CD4-positive, alpha-beta memory T cell (primary cell): ENCODE data around the gene FGF6. TPM values are rescaled to one million over a fixed set of nuclear protein-coding genes. Genes with fewer than 3 reads are reported as not detected.

Experiments used
- CTCF ChIA-PET: fragments of 350-600 bp; sonication (Branson Sonifier 250); formaldehyde crosslinking; loops from one replicate; lab custom pipeline; 2021; ENCODE audit warnings: inconsistent platforms; ENCODE audit not compliant: partially characterized antibody; lab: Charles Lee
- POLR2A ChIA-PET: fragments of 350-600 bp; sonication (Branson Sonifier 250); formaldehyde crosslinking; loops from one replicate; lab custom pipeline; 2021; ENCODE audit not compliant: partially characterized antibody; lab: Charles Lee
- DNase-seq, 5 donors: peaks; one replicate each; pipeline versions ENCODE4 v3.0.0 to v3.0.0-alpha.2; 2020 to 2022; ENCODE audit warnings: mixed read lengths in 1 of 5
- H3K27ac ChIP-seq: one replicate; pipeline ENCODE4 v1.7.0; 2013; ENCODE audit warnings: low read depth, low read length
- H3K27me3 ChIP-seq: 2 replicates; pipeline ENCODE4 v1.7.0; 2013; ENCODE audit warnings: mild to moderate bottlenecking, low read length, moderate library complexity; ENCODE audit not compliant: insufficient read depth
- H3K36me3 ChIP-seq: 2 replicates; pipeline ENCODE4 v1.7.0; 2013; ENCODE audit warnings: mild to moderate bottlenecking, low read length, moderate library complexity; ENCODE audit not compliant: insufficient read depth
- H3K4me1 ChIP-seq: 2 replicates; pipeline ENCODE4 v1.7.0; 2013; ENCODE audit warnings: mild to moderate bottlenecking, low read length, moderate library complexity; ENCODE audit not compliant: insufficient read depth
- H3K4me3 ChIP-seq, 2 donors: one replicate each; pipeline ENCODE4 v1.7.0; 2013; ENCODE audit warnings: low read length in 2 of 2, mild to moderate bottlenecking in 1 of 2
- H3K9me3 ChIP-seq, 2 donors: one replicate each; pipeline ENCODE4 v1.7.0; 2013; ENCODE audit warnings: low read length in 2 of 2, control low read depth in 1 of 2; ENCODE audit not compliant: control insufficient read depth in 1 of 2
- H3K27ac Mint-ChIP-seq, 7 donors: one replicate each; pipeline ENCODE4 v1.8.0; 2020 to 2021; ENCODE audit warnings: mixed read lengths in 7 of 7, mild to moderate bottlenecking in 6 of 7, inconsistent platforms in 3 of 7, moderate library complexity in 3 of 7
- H3K27me3 Mint-ChIP-seq, 2 donors: one replicate each; pipeline ENCODE4 v1.8.0; 2020 to 2021; ENCODE audit warnings: mixed read lengths in 2 of 2
- H3K36me3 Mint-ChIP-seq, 2 donors: one replicate each; pipeline ENCODE4 v1.8.0; 2020 to 2021; ENCODE audit warnings: mixed read lengths in 2 of 2, inconsistent platforms in 1 of 2, mild to moderate bottlenecking in 1 of 2
- H3K4me1 Mint-ChIP-seq, 4 donors: one replicate each; pipeline ENCODE4 v1.8.0; 2020 to 2021; ENCODE audit warnings: mixed read lengths in 4 of 4, mild to moderate bottlenecking in 1 of 4
- H3K4me3 Mint-ChIP-seq, 8 donors: one replicate each; pipeline ENCODE4 v1.8.0; 2020 to 2021; ENCODE audit warnings: mixed read lengths in 8 of 8, mild to moderate bottlenecking in 7 of 8, moderate library complexity in 6 of 8, inconsistent platforms in 3 of 8
- H3K9me3 Mint-ChIP-seq, 8 donors: one replicate each; pipeline ENCODE4 v1.8.0; 2020 to 2021; ENCODE audit warnings: mixed read lengths in 8 of 8, mild to moderate bottlenecking in 5 of 8, inconsistent platforms in 3 of 8, moderate library complexity in 1 of 8
- intact Hi-C: fragments of 100-400 bp; cut with micrococcal nuclease; formaldehyde crosslinking; loops from one replicate; pipeline ENCODE4 v1.15.1; 2023
- polyA plus RNA-seq, 2 donors: library from polyadenylated mRNA; unstranded; fragments of 300-500 nt; fragmentation: Illumina TruSeq; gene quantifications; one replicate each; pipeline ENCODE4 v1.2.3, GENCODE V29; 2021
- total RNA-seq, 2 experiments: library from RNA; stranded (reverse); gene quantifications; one replicate each; pipeline ENCODE4 v1.2.3, GENCODE V29; 2021

The FGF6 gene, protein sequence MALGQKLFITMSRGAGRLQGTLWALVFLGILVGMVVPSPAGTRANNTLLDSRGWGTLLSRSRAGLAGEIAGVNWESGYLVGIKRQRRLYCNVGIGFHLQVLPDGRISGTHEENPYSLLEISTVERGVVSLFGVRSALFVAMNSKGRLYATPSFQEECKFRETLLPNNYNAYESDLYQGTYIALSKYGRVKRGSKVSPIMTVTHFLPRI
- total RNA-seq: not detected
- not detected for polyA plus RNA-seq

- Mint-ChIP-seq H3K9me3 (no peaks in the 10 kb centered on the region), H3K27me3 (peaks cover 4 to 37% of the 10 kb centered on the region in 2 donors), H3K4me1 (no peaks in the 10 kb centered on the region), H3K36me3 (no peaks in the 10 kb centered on the region), H3K27ac (peak within 1 kb of the TSS in 1 of 7 donors; percentile 35), H3K4me3 (no peak within 1 kb of the TSS)
- H3K9me3 ChIP-seq: no peaks in the 10 kb centered on the region
- intact Hi-C loops: no loop called here
- H3K36me3 ChIP-seq: no peaks in the 10 kb centered on the region
- POLR2A ChIA-PET: no interaction called here
- H3K4me1 ChIP-seq: no peaks in the 10 kb centered on the region
- no peaks in the 10 kb centered on the region for H3K27me3 ChIP-seq
- H3K4me3 ChIP-seq: no peak within 1 kb of the TSS
- CTCF ChIA-PET: interaction anchor here (0.9 kb wide), 1 partner anchor 24 kb away, joined by 4 read pairs; no protein-coding TSS in a partner anchor
- no peak for DNase-seq
- H3K27ac ChIP-seq: no peak within 1 kb of the TSS
Observed at GRCh38 chr12:4445156-4446101, at the start of gene FGF6. Gene FGF6 (minus strand): TSS chr12:4445815. CDS start chr12:4445570, 245 bp downstream.

DNA sequence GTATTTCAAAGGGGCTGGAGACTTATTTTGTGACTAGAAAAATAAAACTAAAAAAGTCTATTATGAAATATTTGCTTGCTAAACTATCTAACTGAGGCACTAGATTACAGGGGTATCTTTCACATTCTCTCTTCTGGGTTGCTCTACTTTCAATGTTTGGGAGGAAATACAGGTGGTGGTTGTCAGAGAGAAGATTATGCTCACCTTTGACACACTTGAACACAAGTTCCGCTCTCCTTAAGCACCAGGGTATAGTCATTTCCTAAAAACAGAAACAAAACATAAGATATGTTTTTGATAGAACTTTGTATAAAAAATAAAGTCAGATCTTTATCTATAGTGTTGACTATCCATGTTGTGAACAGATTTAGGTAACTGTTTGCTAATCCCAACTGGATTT lies 45.4 kb upstream of the FGF6 start:
- intact Hi-C loops: no loop called here
- Mint-ChIP-seq H3K27ac (peak overlapping the region in 1 of 7 donors; percentile 4), H3K27me3 (no peaks in the 10 kb centered on the region), H3K4me1 (peaks cover 0 to 2% (median under 1%) of the 10 kb centered on the region in 4 donors), H3K36me3 (peaks cover 24 to 36% of the 10 kb centered on the region in 2 donors), H3K4me3 (peak overlapping the region in 1 of 8 donors; percentile 40), H3K9me3 (no peaks in the 10 kb centered on the region)
- DNase-seq: peak in 1 of 5 donors; percentile 9
- Histone ChIP-seq H3K4me3 (no peak overlapping the region), H3K4me1 (no peaks in the 10 kb centered on the region), H3K9me3 (no peaks in the 10 kb centered on the region), H3K27me3 (no peaks in the 10 kb centered on the region), H3K27ac (no peak overlapping the region), H3K36me3 (peaks cover 13% of the 10 kb centered on the region)
- ChIA-PET CTCF (no interaction called here), POLR2A (no interaction called here)

GRCh38 chr12:4489556-4489955 lies 43.9 kb upstream of the FGF6 start:
- Histone ChIP-seq H3K36me3 (peaks cover 13% of the 10 kb centered on the region), H3K27me3 (no peaks in the 10 kb centered on the region), H3K4me3 (no peak overlapping the region), H3K27ac (no peak overlapping the region), H3K9me3 (no peaks in the 10 kb centered on the region), H3K4me1 (no peaks in the 10 kb centered on the region)
- Mint-ChIP-seq H3K9me3 (no peaks in the 10 kb centered on the region), H3K4me3 (no peak overlapping the region), H3K36me3 (peaks cover 24 to 32% of the 10 kb centered on the region in 2 donors), H3K4me1 (peaks cover 0 to 2% (median under 1%) of the 10 kb centered on the region in 4 donors), H3K27ac (no peak overlapping the region), H3K27me3 (no peaks in the 10 kb centered on the region)
- ChIA-PET CTCF (interaction anchor here (1.2 kb wide), 1 partner anchor 9 kb away, joined by 3 read pairs; no protein-coding TSS in a partner anchor), POLR2A (no interaction called here)
- no peak for DNase-seq
- intact Hi-C loops: no loop called here

DNA sequence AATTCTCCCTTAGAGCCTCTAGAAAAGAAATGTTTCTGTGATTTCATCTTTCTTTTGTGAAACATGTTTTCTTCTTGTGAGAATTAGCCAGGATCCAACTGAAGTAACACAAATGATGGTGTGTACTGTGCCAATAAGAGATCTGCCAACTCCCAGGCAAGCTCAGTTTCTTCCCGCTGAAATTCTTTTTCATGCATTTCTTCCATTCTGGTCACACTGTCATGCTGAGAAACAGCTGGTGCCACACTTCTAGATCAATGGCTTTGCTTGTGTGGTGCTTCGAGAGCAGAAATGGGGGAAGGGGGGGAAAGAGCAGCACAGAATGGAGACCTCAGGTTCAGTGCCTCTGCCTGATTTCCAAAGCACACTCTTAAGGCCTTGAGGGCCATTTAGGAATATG lies 41.4 kb upstream of the FGF6 start:
- H3K4me3 Mint-ChIP-seq: no peak overlapping the region
- peaks cover 24 to 29% of the 10 kb centered on the region in 2 donors for H3K36me3 Mint-ChIP-seq
- Histone ChIP-seq H3K27me3 (no peaks in the 10 kb centered on the region), H3K4me1 (no peaks in the 10 kb centered on the region), H3K9me3 (no peaks in the 10 kb centered on the region), H3K36me3 (peaks cover 13% of the 10 kb centered on the region), H3K27ac (no peak overlapping the region), H3K4me3 (no peak overlapping the region)
- CTCF ChIA-PET: no interaction called here
- H3K9me3 Mint-ChIP-seq: no peaks in the 10 kb centered on the region
- DNase-seq: no peak
- H3K27ac Mint-ChIP-seq: no peak overlapping the region
- POLR2A ChIA-PET: no interaction called here
- intact Hi-C loops: no loop called here
- H3K27me3 Mint-ChIP-seq: no peaks in the 10 kb centered on the region
- peaks cover 0 to 2% (median under 1%) of the 10 kb centered on the region in 4 donors for H3K4me1 Mint-ChIP-seq

- CTCF ChIA-PET: no interaction called here
- H3K4me1 Mint-ChIP-seq: peaks cover 0 to 2% (median under 1%) of the 10 kb centered on the region in 4 donors
- POLR2A ChIA-PET: no interaction called here
- H3K9me3 Mint-ChIP-seq: no peaks in the 10 kb centered on the region
- H3K36me3 Mint-ChIP-seq: peaks cover 21 to 27% of the 10 kb centered on the region in 2 donors
- H3K4me3 ChIP-seq: no peak overlapping the region
- no peak overlapping the region for H3K27ac ChIP-seq
- H3K27me3 ChIP-seq: no peaks in the 10 kb centered on the region
- DNase-seq: no peak
- intact Hi-C loops: no loop called here
- no peaks in the 10 kb centered on the region for H3K27me3 Mint-ChIP-seq
- no peaks in the 10 kb centered on the region for H3K9me3 ChIP-seq
- no peak overlapping the region for H3K27ac Mint-ChIP-seq
- no peak overlapping the region for H3K4me3 Mint-ChIP-seq
- peaks cover 13% of the 10 kb centered on the region for H3K36me3 ChIP-seq
- H3K4me1 ChIP-seq: no peaks in the 10 kb centered on the region
Observed at GRCh38 chr12:4486049-4486699, 40.6 kb upstream of the FGF6 start.

GRCh38 chr12:4483885-4484823 lies 38.5 kb upstream of the FGF6 start:
- no peak overlapping the region for H3K27ac ChIP-seq
- Mint-ChIP-seq H3K4me3 (no peak overlapping the region), H3K27ac (peak overlapping the region in 3 of 7 donors; percentile 26 to 65 (median 38)), H3K4me1 (peaks cover 0 to 1% (median 0%) of the 10 kb centered on the region in 4 donors), H3K9me3 (peaks cover 0 to 11% (median 9%) of the 10 kb centered on the region in 8 donors), H3K27me3 (peaks cover 0 to 3% of the 10 kb centered on the region in 2 donors), H3K36me3 (peaks cover 11 to 14% of the 10 kb centered on the region in 2 donors)
- H3K27me3 ChIP-seq: no peaks in the 10 kb centered on the region
- POLR2A ChIA-PET: no interaction called here
- no peak for DNase-seq
- H3K4me1 ChIP-seq: no peaks in the 10 kb centered on the region
- no peak overlapping the region for H3K4me3 ChIP-seq
- CTCF ChIA-PET: interaction anchor here (1.3 to 1.4 kb wide), 2 partner anchors 63 to 64 kb away, joined by 3 to 4 read pairs; no protein-coding TSS in a partner anchor
- peaks cover 0 to under 1% of the 10 kb centered on the region in 2 donors for H3K9me3 ChIP-seq
- intact Hi-C loops: no loop called here
- H3K36me3 ChIP-seq: peaks cover 8% of the 10 kb centered on the region
